GM10266 (cell line): ENCODE data around the gene ARID4B.

Experiments used
- DNase-seq: peaks from one replicate; pipeline ENCODE4 v3.0.0; 2012; ENCODE audit errors: extremely low spot score
- CTCF ChIP-seq: IDR thresholded peaks from 2 replicates; pipeline ENCODE4 v1.5.1; 2012; ENCODE audit warnings: mild to moderate bottlenecking, low read depth; ENCODE audit not compliant: control insufficient read depth, insufficient read depth; ENCODE audit errors: missing control alignments

ARID4B gene

GRCh38 chr1:235240960-235241359 is 87.0 kb downstream of the ARID4B start:
- TF ChIP-seq CTCF: no peak
- DNase-seq: no peak

GRCh38 chr1:235239851-235240250 is 88.1 kb downstream of the ARID4B start:
- no peak for DNase-seq
- TF ChIP-seq CTCF: no peak

DNA sequence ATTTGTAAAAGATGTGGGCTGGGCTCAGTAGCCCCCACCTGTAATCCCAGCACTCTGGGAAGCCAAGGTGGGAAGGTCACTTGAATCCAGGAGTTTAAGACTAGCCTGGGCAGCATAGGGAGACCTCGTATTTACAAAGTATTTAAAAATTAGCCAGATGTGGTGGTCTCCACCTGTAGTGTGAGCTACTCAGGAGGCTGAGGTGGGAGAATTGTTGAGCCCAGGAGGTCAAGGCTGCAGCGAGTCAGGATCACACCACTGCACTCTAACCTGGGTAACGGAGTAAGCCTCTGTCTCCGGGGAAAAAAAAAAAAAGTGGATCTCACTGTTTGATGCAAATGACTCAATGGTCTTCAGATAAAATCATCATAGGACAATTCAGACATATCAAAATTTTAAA is 89.4 kb downstream of the ARID4B start:
- TF ChIP-seq CTCF: no peak
- DNase-seq: no peak

DNA sequence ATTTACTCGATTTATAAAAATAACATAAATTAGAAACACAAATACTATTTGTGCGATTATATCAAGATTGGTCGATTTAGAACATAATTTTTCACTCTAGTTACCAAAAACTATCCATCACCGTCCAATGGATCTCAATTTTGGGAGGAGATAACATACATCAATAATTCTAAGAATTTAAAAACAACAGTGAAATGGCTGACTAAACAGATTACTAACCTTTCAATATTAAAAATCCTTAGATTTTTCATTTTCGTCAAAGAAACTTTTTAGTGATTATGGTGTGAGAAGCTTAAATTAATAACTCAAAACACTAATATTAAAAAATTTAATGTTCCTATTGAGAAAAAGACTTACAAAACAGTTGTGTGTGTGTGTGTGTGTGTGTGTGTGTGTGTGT is 91.9 kb downstream of the ARID4B start:
- no peak for DNase-seq
- no peak for TF ChIP-seq CTCF

DNA sequence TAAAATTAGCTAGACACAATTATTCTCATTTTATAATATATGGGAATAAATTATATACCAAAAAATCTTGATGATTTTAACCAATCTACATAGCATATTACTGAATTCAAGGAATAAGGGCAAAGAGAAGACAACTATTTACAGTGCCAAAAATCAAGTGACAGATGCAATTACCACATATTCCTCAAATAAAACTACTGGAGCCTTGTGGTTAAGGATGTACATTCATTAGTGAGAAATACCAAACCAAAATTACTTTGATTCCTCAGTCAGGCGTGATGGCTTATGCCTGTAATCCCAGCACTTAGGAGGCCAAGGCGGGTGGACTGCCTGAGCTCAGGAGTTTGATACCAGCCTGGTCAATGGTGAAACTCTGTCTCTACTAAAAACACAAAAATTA is 98.1 kb downstream of the ARID4B start:
- DNase-seq: no peak
- no peak for TF ChIP-seq CTCF

DNA sequence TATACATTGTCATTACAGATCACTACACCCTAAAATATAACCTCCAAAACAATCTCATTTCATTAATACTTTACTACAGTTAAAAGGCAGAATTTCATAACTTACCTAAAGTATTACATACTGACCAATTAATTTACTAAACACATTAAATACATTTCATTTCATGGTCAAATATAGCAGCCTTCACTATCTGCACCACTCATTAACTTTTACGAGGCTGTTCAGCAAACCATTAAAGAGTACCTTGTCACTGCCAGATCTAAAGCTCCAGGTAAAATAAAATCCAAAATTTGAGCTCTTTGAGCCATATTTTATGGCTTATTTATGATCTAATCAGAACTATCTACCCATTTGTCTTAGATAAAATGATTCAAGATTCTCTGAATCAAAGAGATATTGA is 100.6 kb downstream of the ARID4B start:
- DNase-seq: no peak

DNA sequence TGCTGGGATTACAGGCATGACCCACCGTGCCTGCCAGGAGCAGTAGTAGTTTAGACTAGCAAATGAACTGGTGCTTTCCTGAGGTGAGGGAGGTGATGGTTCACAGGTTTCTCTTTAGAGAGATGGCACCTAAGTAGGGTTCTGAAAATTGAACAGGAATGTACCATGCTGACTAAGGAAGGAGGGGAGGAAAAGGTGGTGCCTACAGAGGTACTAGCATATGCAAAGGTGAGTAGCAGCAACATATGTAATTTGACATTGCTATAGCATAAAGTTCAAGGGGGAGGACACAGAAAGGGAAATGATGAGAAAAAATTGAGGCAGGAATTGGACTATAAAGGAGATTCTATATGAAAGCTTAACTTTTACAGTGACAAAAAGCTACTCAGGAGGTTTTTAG is 101.0 kb downstream of the ARID4B start:
- no peak for DNase-seq

More for the DNA sequence above, 100.6 kb downstream of the ARID4B start:
- TF ChIP-seq CTCF: no peak

More for the DNA sequence above, 101.0 kb downstream of the ARID4B start:
- no peak for TF ChIP-seq CTCF
